ENCODE results near the gene FAM186B.

Gene FAM186B

DNA sequence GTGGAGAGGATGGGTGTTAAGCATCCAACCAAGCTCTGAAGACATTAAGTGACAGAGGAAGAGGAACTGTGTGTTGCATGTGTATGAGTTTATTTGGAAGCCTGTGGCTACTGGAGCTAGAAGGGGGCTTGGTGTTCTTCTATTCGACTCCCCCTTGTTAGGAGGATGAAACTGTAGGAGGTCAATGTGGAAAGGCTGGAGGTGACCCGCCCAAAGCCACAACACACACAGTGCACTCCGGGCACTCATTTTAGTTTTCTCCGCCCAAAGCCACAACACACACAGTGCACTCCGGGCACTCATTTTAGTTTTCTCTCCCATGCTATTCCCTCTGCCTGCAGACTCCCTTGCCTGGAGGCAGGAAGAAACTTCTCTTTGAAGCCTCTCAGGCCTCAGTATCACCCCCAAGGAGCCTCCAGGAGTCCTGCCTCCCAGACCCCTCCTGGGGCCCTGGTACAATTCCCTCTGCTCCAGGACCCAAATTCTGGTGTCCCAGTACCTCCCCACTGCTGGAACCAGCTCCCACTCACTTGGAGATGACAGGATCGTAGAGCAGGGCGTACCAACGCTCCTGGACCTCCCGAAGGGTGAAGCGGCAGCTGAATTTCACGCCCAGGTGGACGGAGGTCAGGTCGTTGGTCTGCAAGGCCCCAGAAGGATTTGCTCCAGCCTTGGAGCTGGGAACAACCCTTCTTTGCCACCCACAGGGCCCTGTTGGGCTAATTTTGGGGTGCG is 41.3 kb downstream of the FAM186B start:
- peaks cover 59% of the 10 kb centered on the region for H3K36me3 ChIP-seq (ENCODE audit: insufficient read depth, low read length)
- no peaks in the 10 kb centered on the region for H3K9me3 ChIP-seq (ENCODE audit: low read depth, low read length)
- no peak overlapping the region for H3K9ac ChIP-seq (ENCODE audit: insufficient read length)
- TF ChIP-seq EZH2 (IDR thresholded peaks at IDR 0.05) (no peak), POLR2AphosphoS5 (IDR thresholded peaks at IDR 0.05; ENCODE audit: borderline replicate concordance, low read depth, low read length) (no peak), FOXP2 (optimal IDR thresholded peaks at IDR 0.05; ENCODE audit: control extremely low read depth, extremely low read length, insufficient read depth) (no peak)
- no peak overlapping the region for H3K27ac ChIP-seq
- no peak overlapping the region for H3K4me3 ChIP-seq
- no peak for DNase-seq (ENCODE audit: low read depth, low spot score)

DNA sequence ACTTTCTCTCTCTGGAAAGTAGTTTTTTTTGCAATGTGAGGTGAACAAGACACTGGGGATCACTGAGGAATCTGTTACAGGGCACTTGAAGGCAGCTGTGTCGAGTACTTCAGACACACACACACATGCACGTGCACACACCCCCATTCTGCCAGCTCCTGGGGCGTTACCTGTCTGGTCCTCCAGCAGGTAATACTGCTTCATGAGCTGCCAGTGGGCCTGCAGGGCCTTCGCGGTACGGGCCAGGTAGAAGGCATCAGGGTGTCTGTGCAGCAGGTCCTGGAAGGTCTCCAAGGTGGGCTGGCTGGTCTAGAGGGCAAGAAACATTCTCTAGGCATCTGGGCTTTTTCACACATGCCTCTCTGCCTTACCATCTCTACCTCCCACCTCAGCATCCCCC is 42.6 kb downstream of the FAM186B start:
- Histone ChIP-seq H3K9ac (ENCODE audit: insufficient read length) (no peak overlapping the region), H3K27ac (no peak overlapping the region), H3K36me3 (ENCODE audit: insufficient read depth, low read length) (peaks cover 68% of the 10 kb centered on the region), H3K9me3 (ENCODE audit: low read depth, low read length) (no peaks in the 10 kb centered on the region), H3K4me3 (no peak overlapping the region)
- TF ChIP-seq POLR2AphosphoS5 (IDR thresholded peaks at IDR 0.05; ENCODE audit: borderline replicate concordance, low read depth, low read length) (no peak), EZH2 (IDR thresholded peaks at IDR 0.05) (no peak), FOXP2 (optimal IDR thresholded peaks at IDR 0.05; ENCODE audit: control extremely low read depth, extremely low read length, insufficient read depth) (no peak)
- no peak for DNase-seq (ENCODE audit: low read depth, low spot score)

DNA sequence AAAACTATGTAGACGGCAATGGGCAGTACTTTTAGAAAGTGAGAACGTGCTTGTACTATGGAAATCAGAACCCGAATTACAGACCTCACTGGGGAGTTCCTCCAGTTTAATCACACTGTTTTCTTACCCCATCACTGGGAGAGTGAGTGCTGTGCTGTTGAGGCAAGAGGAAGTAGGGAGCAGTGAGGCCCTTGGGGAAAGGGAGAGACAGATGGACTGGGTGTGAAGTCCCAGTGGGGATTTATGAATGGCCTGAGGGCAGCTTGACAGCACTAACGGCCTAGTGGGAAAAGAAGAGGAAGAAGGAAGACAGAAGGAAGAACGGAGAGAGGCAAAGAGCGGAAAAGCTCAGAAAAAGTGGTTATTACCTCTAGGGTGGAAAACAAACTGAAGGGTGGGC is 43.2 kb downstream of the FAM186B start:
- Histone ChIP-seq H3K36me3 (ENCODE audit: insufficient read depth, low read length) (peaks cover 72% of the 10 kb centered on the region), H3K4me3 (no peak overlapping the region), H3K9ac (ENCODE audit: insufficient read length) (no peak overlapping the region), H3K9me3 (ENCODE audit: low read depth, low read length) (no peaks in the 10 kb centered on the region), H3K27ac (peak overlapping the region; percentile 1; the same call in 1 of the 2 replicates)
- no peak for DNase-seq (ENCODE audit: low read depth, low spot score)
- no peak for TF ChIP-seq EZH2 (IDR thresholded peaks at IDR 0.05)
- no peak for TF ChIP-seq POLR2AphosphoS5 (IDR thresholded peaks at IDR 0.05; ENCODE audit: borderline replicate concordance, low read depth, low read length)
- TF ChIP-seq FOXP2 (optimal IDR thresholded peaks at IDR 0.05; ENCODE audit: control extremely low read depth, extremely low read length, insufficient read depth), result no peak

GRCh38 chr12:49560695-49561094 is 44.7 kb downstream of the FAM186B start:
- Histone ChIP-seq H3K9me3 (ENCODE audit: low read depth, low read length) (no peaks in the 10 kb centered on the region), H3K36me3 (ENCODE audit: insufficient read depth, low read length) (peaks cover 70% of the 10 kb centered on the region), H3K27ac (no peak overlapping the region), H3K4me3 (no peak overlapping the region), H3K9ac (ENCODE audit: insufficient read length) (no peak overlapping the region)
- TF ChIP-seq POLR2AphosphoS5 (IDR thresholded peaks at IDR 0.05; ENCODE audit: borderline replicate concordance, low read depth, low read length), result no peak
- TF ChIP-seq EZH2 (IDR thresholded peaks at IDR 0.05), result no peak
- TF ChIP-seq FOXP2 (optimal IDR thresholded peaks at IDR 0.05; ENCODE audit: control extremely low read depth, extremely low read length, insufficient read depth), result no peak
- no peak for DNase-seq (ENCODE audit: low read depth, low spot score)

- H3K4me3 ChIP-seq, result no peak overlapping the region
- H3K36me3 ChIP-seq (ENCODE audit: insufficient read depth, low read length), result peaks cover 56% of the 10 kb centered on the region
- H3K9me3 ChIP-seq (ENCODE audit: low read depth, low read length), result no peaks in the 10 kb centered on the region
- no peak for DNase-seq (ENCODE audit: low read depth, low spot score)
- no peak for TF ChIP-seq FOXP2 (optimal IDR thresholded peaks at IDR 0.05; ENCODE audit: control extremely low read depth, extremely low read length, insufficient read depth)
- TF ChIP-seq EZH2 (IDR thresholded peaks at IDR 0.05), result no peak
- TF ChIP-seq POLR2AphosphoS5 (IDR thresholded peaks at IDR 0.05; ENCODE audit: borderline replicate concordance, low read depth, low read length), result no peak
- H3K9ac ChIP-seq (ENCODE audit: insufficient read length), result no peak overlapping the region
- H3K27ac ChIP-seq, result no peak overlapping the region
These were observed 46.3 kb downstream of the FAM186B start for GRCh38 chr12:49559011-49559675.

GRCh38 chr12:49558526-49558925 is 46.9 kb downstream of the FAM186B start:
- no peak for DNase-seq (ENCODE audit: low read depth, low spot score)
- Histone ChIP-seq H3K9ac (ENCODE audit: insufficient read length) (no peak overlapping the region), H3K36me3 (ENCODE audit: insufficient read depth, low read length) (peaks cover 55% of the 10 kb centered on the region)

DNA sequence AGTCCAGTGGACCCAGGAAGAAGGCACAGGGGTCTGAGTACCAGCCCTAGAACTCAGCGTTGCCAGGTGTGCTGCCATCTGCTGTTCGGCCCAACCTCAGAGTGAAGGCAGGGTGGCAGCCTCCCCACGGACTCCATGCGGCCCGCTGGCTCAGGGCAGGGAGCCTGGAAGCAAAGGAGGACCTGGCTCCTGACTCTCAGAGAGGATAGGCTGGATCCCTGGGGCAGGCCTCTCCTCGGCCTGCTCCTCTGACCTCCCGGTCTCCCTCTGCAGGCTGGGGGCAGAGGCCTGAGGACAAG is 47.6 kb downstream of the FAM186B start:
- H3K36me3 ChIP-seq (ENCODE audit: insufficient read depth, low read length), result peaks cover 48% of the 10 kb centered on the region
- DNase-seq (ENCODE audit: low read depth, low spot score), result no peak
- TF ChIP-seq EZH2 (IDR thresholded peaks at IDR 0.05) (no peak), FOXP2 (optimal IDR thresholded peaks at IDR 0.05; ENCODE audit: control extremely low read depth, extremely low read length, insufficient read depth) (no peak), POLR2AphosphoS5 (IDR thresholded peaks at IDR 0.05; ENCODE audit: borderline replicate concordance, low read depth, low read length) (no peak)
- no peak overlapping the region for H3K9ac ChIP-seq (ENCODE audit: insufficient read length)
- no peak overlapping the region for H3K27ac ChIP-seq
- no peaks in the 10 kb centered on the region for H3K9me3 ChIP-seq (ENCODE audit: low read depth, low read length)
- no peak overlapping the region for H3K4me3 ChIP-seq

More at GRCh38 chr12:49558526-49558925, 46.9 kb downstream of the FAM186B start:
- H3K9me3 ChIP-seq (ENCODE audit: low read depth, low read length), result no peaks in the 10 kb centered on the region
- H3K27ac ChIP-seq, result no peak overlapping the region
- H3K4me3 ChIP-seq, result no peak overlapping the region
- TF ChIP-seq FOXP2 (optimal IDR thresholded peaks at IDR 0.05; ENCODE audit: control extremely low read depth, extremely low read length, insufficient read depth) (no peak), EZH2 (IDR thresholded peaks at IDR 0.05) (no peak), POLR2AphosphoS5 (IDR thresholded peaks at IDR 0.05; ENCODE audit: borderline replicate concordance, low read depth, low read length) (no peak)

GRCh38 chr12:49557187-49557916 is 48.1 kb downstream of the FAM186B start:
- no peak for TF ChIP-seq POLR2AphosphoS5 (IDR thresholded peaks at IDR 0.05; ENCODE audit: borderline replicate concordance, low read depth, low read length)
- TF ChIP-seq FOXP2 (optimal IDR thresholded peaks at IDR 0.05; ENCODE audit: control extremely low read depth, extremely low read length, insufficient read depth), result no peak
- TF ChIP-seq EZH2 (IDR thresholded peaks at IDR 0.05), result no peak
- Histone ChIP-seq H3K9me3 (ENCODE audit: low read depth, low read length) (no peaks in the 10 kb centered on the region), H3K27ac (no peak overlapping the region), H3K36me3 (ENCODE audit: insufficient read depth, low read length) (peaks cover 43% of the 10 kb centered on the region; the same call in 1 of the 2 replicates), H3K4me3 (no peak overlapping the region), H3K9ac (ENCODE audit: insufficient read length) (no peak overlapping the region)
- no peak for DNase-seq (ENCODE audit: low read depth, low spot score)
